Endodermal cell (in vitro differentiated cells): ENCODE results near the gene THADA. TPM values are rescaled to one million over a fixed set of nuclear protein-coding genes. Genes with fewer than 3 reads are reported as not detected.

Source experiments
- DNase-seq: peaks from one replicate; pipeline ENCODE4 v3.0.0-alpha.2; 2017
- H3K27ac ChIP-seq: 2 replicates; pipeline ENCODE4 v1.5.1; 2013; ENCODE audit warnings: mild to moderate bottlenecking, low read depth, low read length, moderate library complexity
- H3K27me3 ChIP-seq: 2 replicates; pipeline ENCODE4 v1.6.1; 2013; ENCODE audit warnings: mild to moderate bottlenecking, low read length, moderate library complexity; ENCODE audit not compliant: insufficient read depth, control insufficient read depth, poor library complexity, severe bottlenecking
- H3K36me3 ChIP-seq: 2 replicates; pipeline ENCODE4 v1.7.0; 2013; ENCODE audit warnings: mild to moderate bottlenecking, low read length, moderate library complexity; ENCODE audit not compliant: control insufficient read depth, insufficient read depth
- H3K4me1 ChIP-seq: one replicate; pipeline ENCODE4 v1.7.0; 2013; ENCODE audit warnings: low read length; ENCODE audit not compliant: control insufficient read depth, insufficient read depth
- H3K4me3 ChIP-seq: 2 replicates; pipeline ENCODE4 v1.5.1; 2013; ENCODE audit warnings: mild to moderate bottlenecking, low read length, moderate library complexity
- H3K9ac ChIP-seq: 2 replicates; pipeline ENCODE4 v1.6.1; 2013; ENCODE audit warnings: mild to moderate bottlenecking, low read length, moderate library complexity; ENCODE audit not compliant: poor library complexity, severe bottlenecking; ENCODE audit errors: extremely low read depth
- H3K9me3 ChIP-seq: 2 replicates; pipeline ENCODE4 v1.6.1; 2013; ENCODE audit warnings: mild to moderate bottlenecking, low read length, moderate library complexity; ENCODE audit not compliant: control insufficient read depth
- H3K27ac Mint-ChIP-seq: 2 replicates; pipeline ENCODE4 v1.8.0; 2020; ENCODE audit warnings: mixed read lengths
- H3K27me3 Mint-ChIP-seq: 2 replicates; pipeline ENCODE4 v1.8.0; 2021; ENCODE audit warnings: mild to moderate bottlenecking, mixed read lengths; ENCODE audit not compliant: insufficient read depth
- H3K36me3 Mint-ChIP-seq: 2 replicates; pipeline ENCODE4 v1.8.0; 2020; ENCODE audit warnings: low read depth, mixed read lengths
- H3K4me1 Mint-ChIP-seq: 2 replicates; pipeline ENCODE4 v1.8.0; 2020; ENCODE audit warnings: mixed read lengths
- H3K4me3 Mint-ChIP-seq: 2 replicates; pipeline ENCODE4 v1.8.0; 2020; ENCODE audit warnings: mild to moderate bottlenecking, moderate library complexity, mixed read lengths
- H3K9me3 Mint-ChIP-seq: 2 replicates; pipeline ENCODE4 v1.8.0; 2020; ENCODE audit warnings: mild to moderate bottlenecking, mixed read lengths
- WGBS, 2 experiments: methylation state at CpG; one replicate each; pipeline versions ENCODE4 v1.1.5 to v1.1.7; 2013; ENCODE audit warnings: missing lambda C conversion rate in 2 of 2, mixed read lengths in 1 of 2; ENCODE audit not compliant: insufficient coverage in 1 of 2, insufficient read length in 1 of 2; 5-methylcytosine and 5-hydroxymethylcytosine counted together
- total RNA-seq, 2 donors: library from RNA; stranded (reverse); fragmentation: NEBNext Ultra II Directional in 1 of 2; extraction: Animal tissue kit (Norgen Biotek cat#: 25700) in 1 of 2; gene quantifications; 2 replicates in 1 of 2; 3 replicates in 1 of 2; pipeline ENCODE4 v1.2.1, GENCODE V29; 2021
- TF ChIP-seq, protein P1 (sequence below): fragments of 200-600 bp; sonication (generic); conservative IDR thresholded peaks from 2 replicates; pipeline ENCODE4 v1.5.0; 2021; ENCODE audit warnings: antibody characterized with exemption, mild to moderate bottlenecking

THADA gene
- total RNA-seq, 2 donors from 2014 or later = 32.8 to 35.0 TPM

- H3K4me1 Mint-ChIP-seq = peaks cover 50% of the 10 kb centered on the region
These were observed 372.3 kb downstream of the THADA start for GRCh38 chr2:43223521-43224001.

GRCh38 chr2:43222475-43223309 lies 373.1 kb downstream of the THADA start:
- DNase-seq = no peak
- H3K27me3 Mint-ChIP-seq = no peaks in the 10 kb centered on the region
- peaks cover 56% of the 10 kb centered on the region for H3K4me1 Mint-ChIP-seq
- Histone ChIP-seq H3K27ac (peak overlapping the region; percentile 90), H3K4me1 (peaks cover 30% of the 10 kb centered on the region), H3K9me3 (no peaks in the 10 kb centered on the region), H3K36me3 (peaks cover 18% of the 10 kb centered on the region), H3K4me3 (peak overlapping the region; percentile 80), H3K9ac (no peak overlapping the region), H3K27me3 (no peaks in the 10 kb centered on the region)
- peak overlapping the region; percentile 94 for H3K27ac Mint-ChIP-seq
- no peaks in the 10 kb centered on the region for H3K9me3 Mint-ChIP-seq
- H3K36me3 Mint-ChIP-seq = peaks cover 18% of the 10 kb centered on the region
- WGBS, 2 experiments = 19 to 59% methylated on average over 4 to 6 of the region's 8 CpGs
- H3K4me3 Mint-ChIP-seq = peak overlapping the region; percentile 87
- TF ChIP-seq, protein P1, sequence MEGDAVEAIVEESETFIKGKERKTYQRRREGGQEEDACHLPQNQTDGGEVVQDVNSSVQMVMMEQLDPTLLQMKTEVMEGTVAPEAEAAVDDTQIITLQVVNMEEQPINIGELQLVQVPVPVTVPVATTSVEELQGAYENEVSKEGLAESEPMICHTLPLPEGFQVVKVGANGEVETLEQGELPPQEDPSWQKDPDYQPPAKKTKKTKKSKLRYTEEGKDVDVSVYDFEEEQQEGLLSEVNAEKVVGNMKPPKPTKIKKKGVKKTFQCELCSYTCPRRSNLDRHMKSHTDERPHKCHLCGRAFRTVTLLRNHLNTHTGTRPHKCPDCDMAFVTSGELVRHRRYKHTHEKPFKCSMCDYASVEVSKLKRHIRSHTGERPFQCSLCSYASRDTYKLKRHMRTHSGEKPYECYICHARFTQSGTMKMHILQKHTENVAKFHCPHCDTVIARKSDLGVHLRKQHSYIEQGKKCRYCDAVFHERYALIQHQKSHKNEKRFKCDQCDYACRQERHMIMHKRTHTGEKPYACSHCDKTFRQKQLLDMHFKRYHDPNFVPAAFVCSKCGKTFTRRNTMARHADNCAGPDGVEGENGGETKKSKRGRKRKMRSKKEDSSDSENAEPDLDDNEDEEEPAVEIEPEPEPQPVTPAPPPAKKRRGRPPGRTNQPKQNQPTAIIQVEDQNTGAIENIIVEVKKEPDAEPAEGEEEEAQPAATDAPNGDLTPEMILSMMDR = no peak

More at GRCh38 chr2:43223521-43224001, 372.3 kb downstream of the THADA start:
- Mint-ChIP-seq H3K27me3 (no peaks in the 10 kb centered on the region), H3K36me3 (peaks cover 18% of the 10 kb centered on the region), H3K9me3 (no peaks in the 10 kb centered on the region), H3K4me3 (peak overlapping the region; percentile 87), H3K27ac (peak overlapping the region; percentile 39)
- no peaks in the 10 kb centered on the region for H3K27me3 ChIP-seq
- H3K4me1 ChIP-seq = peaks cover 30% of the 10 kb centered on the region
- peak overlapping the region; percentile 18 for H3K9ac ChIP-seq
- H3K27ac ChIP-seq = no peak overlapping the region
- TF ChIP-seq, protein P1 = no peak
- H3K36me3 ChIP-seq = peaks cover 18% of the 10 kb centered on the region
- 48 to 58% methylated on average over 3 to 4 of the region's 4 CpGs for WGBS, 2 experiments
- peak overlapping the region; percentile 80 for H3K4me3 ChIP-seq
- DNase-seq = no peak
- H3K9me3 ChIP-seq = no peaks in the 10 kb centered on the region

- Histone ChIP-seq H3K4me3 (peak overlapping the region; percentile 80), H3K27me3 (no peaks in the 10 kb centered on the region), H3K27ac (peak overlapping the region; percentile 90), H3K9ac (no peak overlapping the region), H3K36me3 (peaks cover 18% of the 10 kb centered on the region), H3K4me1 (peaks cover 30% of the 10 kb centered on the region), H3K9me3 (no peaks in the 10 kb centered on the region)
- H3K4me1 Mint-ChIP-seq = peaks cover 60% of the 10 kb centered on the region
- peak overlapping the region; percentile 94 for H3K27ac Mint-ChIP-seq
- no peaks in the 10 kb centered on the region for H3K9me3 Mint-ChIP-seq
- peak overlapping the region; percentile 87 for H3K4me3 Mint-ChIP-seq
- TF ChIP-seq, protein P1 = no peak
- no peaks in the 10 kb centered on the region for H3K27me3 Mint-ChIP-seq
- WGBS, 2 experiments = 0 to 5% methylated on average over 6 to 8 of the region's 8 CpGs
- peak; percentile 97 for DNase-seq
- H3K36me3 Mint-ChIP-seq = peaks cover 18% of the 10 kb centered on the region
These were observed 373.9 kb downstream of the THADA start for GRCh38 chr2:43221763-43222474.
